ENCODE measurements around the gene PIK3C3. TPM values are rescaled to one million over a fixed set of nuclear protein-coding genes. Genes with fewer than 3 reads are reported as not detected.

Gene PIK3C3
- total RNA-seq, 4 donors from 2014 or later, result 35.5 to 54.7 (median 39.6) TPM

DNA sequence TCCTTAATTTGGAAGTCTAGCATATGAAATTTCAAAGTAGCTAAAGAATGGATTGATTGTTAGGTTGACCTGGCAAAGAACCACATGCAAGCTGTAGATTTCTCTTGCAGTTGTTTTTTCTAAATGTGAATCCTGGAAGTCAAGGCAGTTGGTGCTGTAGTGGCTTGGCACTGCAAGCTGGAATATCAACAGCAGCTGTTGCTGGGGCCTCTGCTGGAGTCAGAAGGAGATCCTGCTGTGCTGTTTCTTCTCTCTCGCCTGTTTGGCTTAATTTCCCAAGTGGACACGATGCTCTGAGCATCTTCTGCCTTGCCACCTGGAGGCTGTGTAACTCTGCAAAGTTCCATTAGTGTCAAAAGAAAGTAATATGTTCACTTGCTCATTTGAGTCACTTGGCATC lies 12.6 kb downstream of the PIK3C3 start:
- DNase-seq (ENCODE audit: low spot score in 2 of 2), result no peak
- TF ChIP-seq, protein P1, sequence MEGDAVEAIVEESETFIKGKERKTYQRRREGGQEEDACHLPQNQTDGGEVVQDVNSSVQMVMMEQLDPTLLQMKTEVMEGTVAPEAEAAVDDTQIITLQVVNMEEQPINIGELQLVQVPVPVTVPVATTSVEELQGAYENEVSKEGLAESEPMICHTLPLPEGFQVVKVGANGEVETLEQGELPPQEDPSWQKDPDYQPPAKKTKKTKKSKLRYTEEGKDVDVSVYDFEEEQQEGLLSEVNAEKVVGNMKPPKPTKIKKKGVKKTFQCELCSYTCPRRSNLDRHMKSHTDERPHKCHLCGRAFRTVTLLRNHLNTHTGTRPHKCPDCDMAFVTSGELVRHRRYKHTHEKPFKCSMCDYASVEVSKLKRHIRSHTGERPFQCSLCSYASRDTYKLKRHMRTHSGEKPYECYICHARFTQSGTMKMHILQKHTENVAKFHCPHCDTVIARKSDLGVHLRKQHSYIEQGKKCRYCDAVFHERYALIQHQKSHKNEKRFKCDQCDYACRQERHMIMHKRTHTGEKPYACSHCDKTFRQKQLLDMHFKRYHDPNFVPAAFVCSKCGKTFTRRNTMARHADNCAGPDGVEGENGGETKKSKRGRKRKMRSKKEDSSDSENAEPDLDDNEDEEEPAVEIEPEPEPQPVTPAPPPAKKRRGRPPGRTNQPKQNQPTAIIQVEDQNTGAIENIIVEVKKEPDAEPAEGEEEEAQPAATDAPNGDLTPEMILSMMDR (IDR thresholded peaks at IDR 0.05), result no peak
- no peak for TF ChIP-seq POLR2A (IDR thresholded peaks at IDR 0.05)
- 59 to 67% methylated on average over 2 of the region's 2 CpGs for WGBS, 2 donors
- no peak overlapping the region for H3K4me3 ChIP-seq (ENCODE audit: low read depth, poor library complexity, severe bottlenecking)
- intact Hi-C loops (cut with DNase I; ENCODE audit: low total_unique reads), result no loop called here

DNA sequence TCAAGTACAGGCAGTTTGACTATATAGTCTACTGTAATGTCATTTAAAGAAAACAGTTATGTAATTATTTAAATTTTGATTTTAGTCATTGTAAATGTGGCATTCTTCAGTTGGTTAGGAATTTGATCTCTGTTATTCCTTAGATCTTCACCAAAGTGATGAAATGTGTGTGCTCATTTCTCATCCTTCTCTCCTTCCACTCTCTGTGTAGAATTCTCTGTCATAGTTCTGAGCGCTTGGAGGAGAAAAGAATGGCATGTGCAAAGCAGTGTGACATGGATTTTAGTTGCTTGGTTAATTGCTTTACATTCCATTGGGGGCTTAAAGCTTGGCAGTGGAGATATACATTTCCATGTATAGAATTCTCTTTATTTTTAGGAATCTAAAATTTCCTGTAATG lies 14.8 kb downstream of the PIK3C3 start:
- DNase-seq (ENCODE audit: low spot score in 2 of 2), result no peak
- TF ChIP-seq POLR2A (IDR thresholded peaks at IDR 0.05), result no peak
- TF ChIP-seq, protein P1 (IDR thresholded peaks at IDR 0.05), result no peak
- WGBS, 2 donors, result 94 to 98% methylated on average over 1 of the region's 1 CpG
- no peak overlapping the region for H3K4me3 ChIP-seq (ENCODE audit: low read depth, poor library complexity, severe bottlenecking)
- intact Hi-C loops (cut with DNase I; ENCODE audit: low total_unique reads), result no loop called here

DNA sequence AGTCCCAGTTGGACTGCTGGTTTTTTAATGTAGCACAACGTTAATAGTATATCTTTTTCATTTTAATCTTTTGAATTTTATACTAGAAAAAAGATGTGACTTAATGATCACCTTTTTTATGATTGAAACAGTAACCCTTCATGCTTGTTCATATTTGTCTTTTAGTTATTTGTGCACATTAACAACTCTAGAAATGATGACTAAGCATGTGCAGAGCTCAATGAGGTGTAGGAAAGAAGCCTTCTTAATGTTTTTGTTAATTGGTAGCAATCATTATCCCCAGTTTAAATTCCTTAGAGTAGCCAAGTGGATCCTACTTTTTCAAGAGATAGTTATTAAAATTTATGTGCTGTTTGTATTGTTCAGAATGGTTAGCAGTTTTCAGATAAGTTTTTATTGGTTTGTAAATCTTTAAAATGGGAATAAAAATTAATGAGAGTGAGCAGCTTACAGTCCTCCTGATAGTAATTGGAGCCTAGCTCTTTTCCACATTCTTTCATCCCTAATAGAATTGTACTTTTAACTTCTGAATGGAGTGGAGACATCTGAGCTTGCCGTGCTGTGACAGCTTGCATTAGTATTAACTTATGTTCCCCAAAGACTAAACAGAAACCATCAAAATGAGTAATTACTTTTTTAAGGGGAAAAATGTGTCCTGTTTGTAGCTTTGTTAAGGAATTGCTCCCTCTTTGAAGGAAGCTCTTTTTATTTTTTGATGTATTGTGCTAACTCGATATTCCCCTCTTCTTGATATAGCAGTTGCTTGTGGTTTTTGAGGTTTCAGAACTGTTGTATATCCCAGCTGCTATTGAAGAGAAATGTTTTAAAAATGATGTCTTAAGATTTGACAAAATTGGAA lies 17.3 kb downstream of the PIK3C3 start:
- TF ChIP-seq, protein P1 (IDR thresholded peaks at IDR 0.05), result no peak
- TF ChIP-seq POLR2A (IDR thresholded peaks at IDR 0.05), result no peak
- no peak for DNase-seq (ENCODE audit: low spot score in 2 of 2)
- WGBS, 2 donors, result 55 to 56% methylated on average over 3 of the region's 3 CpGs
- intact Hi-C loops (cut with DNase I; ENCODE audit: low total_unique reads), result no loop called here
- no peak overlapping the region for H3K4me3 ChIP-seq (ENCODE audit: low read depth, poor library complexity, severe bottlenecking)

DNA sequence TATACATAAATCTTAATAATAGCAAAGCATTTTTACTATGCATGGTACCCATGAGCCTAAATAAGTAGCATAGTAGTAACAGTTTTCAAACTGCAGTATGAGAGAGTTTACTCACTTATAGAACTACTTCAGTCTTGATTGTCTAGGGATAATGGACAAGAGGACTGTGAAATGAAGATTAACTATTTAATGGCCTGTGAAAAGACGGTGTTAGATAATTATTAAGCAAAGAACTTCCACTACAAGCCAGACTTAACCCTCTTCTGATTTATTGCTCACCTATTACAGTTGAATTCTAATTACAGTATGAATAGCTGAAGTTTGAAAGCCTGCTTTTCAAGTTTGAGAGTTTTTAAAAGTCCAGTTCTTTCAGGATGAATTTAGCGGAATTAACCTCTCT lies 18.9 kb downstream of the PIK3C3 start:
- no peak for DNase-seq (ENCODE audit: low spot score in 2 of 2)
- WGBS, 2 donors, result 88 to 94% methylated on average over 2 of the region's 2 CpGs
- no peak overlapping the region for H3K4me3 ChIP-seq (ENCODE audit: low read depth, poor library complexity, severe bottlenecking)
- TF ChIP-seq POLR2A (IDR thresholded peaks at IDR 0.05), result no peak
- TF ChIP-seq, protein P1 (IDR thresholded peaks at IDR 0.05), result no peak
- intact Hi-C loops (cut with DNase I; ENCODE audit: low total_unique reads), result no loop called here

DNA sequence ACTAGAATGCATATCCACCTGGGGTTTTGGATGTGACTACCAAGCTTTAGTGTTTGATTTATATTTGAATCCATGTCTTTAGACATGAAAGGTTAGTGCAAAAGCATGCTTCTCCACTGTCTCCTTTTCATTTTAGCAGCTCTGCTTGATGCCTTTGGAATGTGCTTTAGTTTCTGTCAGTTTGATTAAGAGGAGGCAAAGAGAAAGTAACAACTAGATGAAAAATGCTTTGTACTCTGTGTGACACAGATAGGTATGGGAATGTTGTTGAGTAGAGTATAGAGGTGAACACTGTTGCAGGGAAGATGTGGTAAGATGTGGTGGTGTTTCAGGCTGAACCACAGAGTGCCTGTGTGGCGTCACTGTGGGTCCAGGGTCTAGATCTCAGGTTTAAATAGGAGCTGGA lies 19.8 kb downstream of the PIK3C3 start:
- WGBS, 2 donors, result 90 to 91% methylated on average over 1 of the region's 1 CpG
- H3K4me3 ChIP-seq (ENCODE audit: low read depth, poor library complexity, severe bottlenecking), result no peak overlapping the region
- DNase-seq (ENCODE audit: low spot score in 2 of 2), result no peak
- intact Hi-C loops (cut with DNase I; ENCODE audit: low total_unique reads), result no loop called here
- no peak for TF ChIP-seq POLR2A (IDR thresholded peaks at IDR 0.05)
- TF ChIP-seq, protein P1 (IDR thresholded peaks at IDR 0.05), result no peak
